Caco-2 (cell line): ENCODE results near the gene ATP8A1. TPM values are rescaled to one million over a fixed set of nuclear protein-coding genes. Genes with fewer than 3 reads are reported as not detected.

ENCODE experiments used
- BruUV-seq: library from RNA; stranded (reverse); fragments of 400-500 nt; replicated peaks from 2 replicates; lab custom pipeline; 2021; lab: Mats Ljungman, UMichigan
- CTCF ChIA-PET: fragments of 300-600 bp; sonication (Branson Sonifier 250); formaldehyde crosslinking; loops from one replicate; lab custom pipeline; 2022; ENCODE audit warnings: antibody characterized with exemption; lab: Charles Lee
- POLR2A ChIA-PET: fragments of 300-600 bp; sonication (Branson Sonifier 250); formaldehyde crosslinking; loops from one replicate; lab custom pipeline; 2022; ENCODE audit warnings: antibody characterized with exemption; lab: Charles Lee
- DNase-seq, 2 experiments: peaks; one replicate each; pipeline versions ENCODE4 v3.0.0 to v3.0.0-alpha.2; 2020 to 2022
- H3K27me3 ChIP-seq: replicated peaks from 2 replicates; pipeline ENCODE4 v1.6.0; 2011; ENCODE audit warnings: low read length; ENCODE audit not compliant: control insufficient read depth, insufficient read depth
- H3K36me3 ChIP-seq: 2 replicates; pipeline ENCODE4 v1.5.1; 2011; ENCODE audit warnings: low read length; ENCODE audit not compliant: control insufficient read depth, insufficient read depth
- H3K4me1 ChIP-seq: fragments of 250-450 bp; sonication (Bioruptor Pico); 2 replicates; pipeline ENCODE4 v1.5.1; 2020; ENCODE audit warnings: mild to moderate bottlenecking
- H3K4me3 ChIP-seq: 2 replicates; pipeline ENCODE4 v1.5.1; 2011; ENCODE audit warnings: low read depth, mild to moderate bottlenecking, control low read depth, low read length
- H3K9me3 ChIP-seq: fragments of 250-450 bp; sonication (Bioruptor Pico); 2 replicates; pipeline ENCODE4 v1.5.1; 2020; ENCODE audit warnings: mild to moderate bottlenecking, moderate library complexity
- H3K27ac Mint-ChIP-seq: one replicate; pipeline ENCODE4 v1.8.0; 2022; ENCODE audit warnings: mixed read lengths; ENCODE audit not compliant: unreplicated experiment
- H3K27me3 Mint-ChIP-seq: one replicate; pipeline ENCODE4 v1.8.0; 2022; ENCODE audit warnings: mixed read lengths; ENCODE audit not compliant: insufficient read depth, unreplicated experiment
- H3K36me3 Mint-ChIP-seq: one replicate; pipeline ENCODE4 v1.8.0; 2022; ENCODE audit warnings: mild to moderate bottlenecking, mixed read lengths; ENCODE audit not compliant: insufficient read depth, unreplicated experiment
- H3K4me1 Mint-ChIP-seq: one replicate; pipeline ENCODE4 v1.8.0; 2022; ENCODE audit warnings: low read depth, mixed read lengths; ENCODE audit not compliant: unreplicated experiment
- H3K4me3 Mint-ChIP-seq: one replicate; pipeline ENCODE4 v1.8.0; 2022; ENCODE audit warnings: mild to moderate bottlenecking, moderate library complexity, mixed read lengths; ENCODE audit not compliant: unreplicated experiment
- H3K9me3 Mint-ChIP-seq: one replicate; pipeline ENCODE4 v1.8.0; 2022; ENCODE audit warnings: mixed read lengths; ENCODE audit not compliant: unreplicated experiment
- intact Hi-C: fragments of 100-400 bp; cut with micrococcal nuclease; formaldehyde crosslinking; loops from one replicate; pipeline ENCODE4 v1.10.0; 2022; ENCODE audit not compliant: unreplicated experiment
- total RNA-seq: library from RNA; stranded (reverse); gene quantifications from 2 replicates; pipeline ENCODE4 v1.2.3, GENCODE V29; 2022
- TF ChIP-seq, protein P1 (sequence below), 2 experiments: fragments of 200-600 bp in 1 of 2; IDR thresholded peaks; 1 replicate in 1 of 2; 2 replicates in 1 of 2; pipeline versions ENCODE4 v1.5.1 to v1.8.0; 2011 to 2022; ENCODE audit warnings: antibody characterized with exemption in 1 of 2, control low read depth in 1 of 2, inconsistent platforms in 1 of 2, low read depth in 1 of 2, low read length in 1 of 2, mild to moderate bottlenecking in 1 of 2, moderate library complexity in 1 of 2; ENCODE audit not compliant: insufficient read depth in 1 of 2, severe bottlenecking in 1 of 2, unreplicated experiment in 1 of 2

The ATP8A1 gene
- total RNA-seq, 1 experiment from 2014 or later = 9.3 TPM

DNA sequence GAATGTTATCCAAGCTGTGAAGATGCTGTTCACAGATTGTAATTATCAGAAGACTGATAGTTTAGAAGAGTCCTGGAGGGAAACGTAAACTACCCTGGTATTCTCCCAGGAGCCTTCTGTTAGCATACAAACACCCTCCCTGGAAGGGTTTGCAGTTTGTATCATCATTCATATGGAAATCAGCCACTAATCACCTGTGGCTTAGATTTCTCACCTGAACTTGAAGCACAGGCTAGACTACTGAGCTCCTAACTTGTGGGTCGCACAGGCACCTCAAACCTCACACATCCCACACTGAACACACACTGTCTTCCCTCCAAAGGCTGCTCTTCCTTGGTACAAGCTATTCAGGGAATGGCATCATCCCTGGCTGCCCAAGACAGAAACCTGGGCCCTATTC lies 228.9 kb downstream of the ATP8A1 start:
- H3K27ac Mint-ChIP-seq = no peak overlapping the region
- H3K27me3 Mint-ChIP-seq = no peaks in the 10 kb centered on the region
- intact Hi-C loops = no loop called here
- BruUV-seq = no TSS peak
- TF ChIP-seq, protein P1, sequence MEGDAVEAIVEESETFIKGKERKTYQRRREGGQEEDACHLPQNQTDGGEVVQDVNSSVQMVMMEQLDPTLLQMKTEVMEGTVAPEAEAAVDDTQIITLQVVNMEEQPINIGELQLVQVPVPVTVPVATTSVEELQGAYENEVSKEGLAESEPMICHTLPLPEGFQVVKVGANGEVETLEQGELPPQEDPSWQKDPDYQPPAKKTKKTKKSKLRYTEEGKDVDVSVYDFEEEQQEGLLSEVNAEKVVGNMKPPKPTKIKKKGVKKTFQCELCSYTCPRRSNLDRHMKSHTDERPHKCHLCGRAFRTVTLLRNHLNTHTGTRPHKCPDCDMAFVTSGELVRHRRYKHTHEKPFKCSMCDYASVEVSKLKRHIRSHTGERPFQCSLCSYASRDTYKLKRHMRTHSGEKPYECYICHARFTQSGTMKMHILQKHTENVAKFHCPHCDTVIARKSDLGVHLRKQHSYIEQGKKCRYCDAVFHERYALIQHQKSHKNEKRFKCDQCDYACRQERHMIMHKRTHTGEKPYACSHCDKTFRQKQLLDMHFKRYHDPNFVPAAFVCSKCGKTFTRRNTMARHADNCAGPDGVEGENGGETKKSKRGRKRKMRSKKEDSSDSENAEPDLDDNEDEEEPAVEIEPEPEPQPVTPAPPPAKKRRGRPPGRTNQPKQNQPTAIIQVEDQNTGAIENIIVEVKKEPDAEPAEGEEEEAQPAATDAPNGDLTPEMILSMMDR (IDR thresholded peaks at IDR 0.05; ENCODE audit: insufficient read depth in 1 of 2, low read depth in 1 of 2, low read length in 1 of 2, severe bottlenecking in 1 of 2, unreplicated experiment in 1 of 2) = no peak
- no peaks in the 10 kb centered on the region for H3K9me3 Mint-ChIP-seq
- Histone ChIP-seq H3K4me1 (no peaks in the 10 kb centered on the region), H3K36me3 (no peaks in the 10 kb centered on the region), H3K9me3 (no peaks in the 10 kb centered on the region), H3K27me3 (no peaks in the 10 kb centered on the region), H3K4me3 (no peak overlapping the region)
- no peaks in the 10 kb centered on the region for H3K4me1 Mint-ChIP-seq
- H3K36me3 Mint-ChIP-seq = no peaks in the 10 kb centered on the region
- ChIA-PET POLR2A (no interaction called here), CTCF (no interaction called here)
- no peak for DNase-seq
- no peak overlapping the region for H3K4me3 Mint-ChIP-seq

DNA sequence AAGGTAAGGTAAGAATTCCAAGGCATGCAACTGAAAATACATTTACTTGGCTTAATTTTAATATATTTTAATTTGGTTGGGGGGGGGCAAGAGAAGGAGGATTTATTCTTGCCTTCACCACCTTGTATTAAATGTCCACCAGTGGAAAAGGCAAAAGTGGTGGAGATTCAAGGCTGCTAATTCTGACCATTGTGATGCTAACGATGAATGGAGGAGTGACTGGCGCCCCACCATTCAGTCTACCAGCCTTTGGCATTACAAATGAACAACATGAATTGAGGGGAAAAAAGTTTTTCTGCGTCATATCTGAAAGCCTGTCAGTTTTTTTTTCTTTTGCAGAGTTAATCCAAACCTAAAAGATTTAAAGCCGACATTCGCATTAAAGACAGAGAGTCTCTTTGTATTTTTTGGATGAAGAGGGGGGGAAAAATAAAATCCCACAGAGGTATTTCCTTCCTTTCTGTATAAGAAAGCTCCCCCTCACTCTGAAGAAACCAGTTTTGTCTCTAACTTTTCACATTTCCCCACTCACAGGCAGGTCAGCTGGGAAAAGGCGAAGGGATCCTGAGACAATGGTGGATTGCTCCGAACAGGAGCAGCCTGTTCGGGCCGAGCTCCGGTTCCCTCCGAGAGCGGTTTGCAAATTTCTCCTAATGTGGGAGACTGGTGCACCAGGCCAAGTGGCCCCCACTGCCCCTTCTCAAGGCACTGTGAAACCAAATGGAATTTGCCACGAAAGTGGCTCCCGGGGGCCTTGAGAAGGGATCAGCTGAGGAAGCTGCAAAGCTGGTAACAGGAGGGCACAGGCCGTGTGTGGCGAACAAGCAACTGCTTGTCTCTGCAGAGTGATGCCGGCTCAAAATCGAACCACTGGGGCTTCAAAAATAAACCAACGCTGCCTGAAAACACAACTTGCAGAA lies 231.5 kb downstream of the ATP8A1 start:
- Histone ChIP-seq H3K4me3 (no peak overlapping the region), H3K4me1 (no peaks in the 10 kb centered on the region), H3K27me3 (no peaks in the 10 kb centered on the region), H3K36me3 (no peaks in the 10 kb centered on the region), H3K9me3 (no peaks in the 10 kb centered on the region)
- Mint-ChIP-seq H3K27ac (no peak overlapping the region), H3K27me3 (no peaks in the 10 kb centered on the region), H3K4me3 (no peak overlapping the region), H3K36me3 (peaks cover 6% of the 10 kb centered on the region), H3K4me1 (no peaks in the 10 kb centered on the region), H3K9me3 (no peaks in the 10 kb centered on the region)
- TF ChIP-seq, protein P1 (IDR thresholded peaks at IDR 0.05; ENCODE audit: insufficient read depth in 1 of 2, low read depth in 1 of 2, low read length in 1 of 2, severe bottlenecking in 1 of 2, unreplicated experiment in 1 of 2) = no peak
- ChIA-PET CTCF (no interaction called here), POLR2A (no interaction called here)
- no TSS peak for BruUV-seq
- intact Hi-C loops = no loop called here
- no peak for DNase-seq

DNA sequence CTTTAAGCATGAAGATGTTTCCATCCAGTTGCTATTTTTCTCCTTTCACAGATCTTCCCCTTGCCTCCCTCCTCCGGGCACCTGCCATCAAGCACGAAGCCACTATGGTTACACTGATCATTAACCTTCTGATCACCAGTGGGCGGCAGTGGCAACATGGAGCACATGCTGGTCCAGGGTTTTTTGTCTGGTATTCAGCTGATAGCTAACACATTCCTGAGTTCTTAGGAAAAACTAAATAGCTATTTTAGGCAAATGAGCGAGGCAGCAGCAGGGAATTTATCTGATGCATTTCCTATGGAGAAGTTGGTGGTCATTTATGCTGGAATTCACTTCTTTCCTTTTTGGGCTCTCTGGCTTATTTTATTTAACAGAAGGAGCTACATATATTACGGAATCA lies 236.8 kb downstream of the ATP8A1 start:
- TF ChIP-seq, protein P1 (IDR thresholded peaks at IDR 0.05; ENCODE audit: insufficient read depth in 1 of 2, low read depth in 1 of 2, low read length in 1 of 2, severe bottlenecking in 1 of 2, unreplicated experiment in 1 of 2) = no peak
- H3K4me1 ChIP-seq = no peaks in the 10 kb centered on the region
- BruUV-seq = no TSS peak
- Mint-ChIP-seq H3K4me1 (no peaks in the 10 kb centered on the region), H3K9me3 (no peaks in the 10 kb centered on the region), H3K27ac (no peak overlapping the region), H3K4me3 (no peak overlapping the region), H3K36me3 (peaks cover 6% of the 10 kb centered on the region), H3K27me3 (no peaks in the 10 kb centered on the region)
- intact Hi-C loops = no loop called here
- CTCF ChIA-PET = no interaction called here
- no peaks in the 10 kb centered on the region for H3K9me3 ChIP-seq
- POLR2A ChIA-PET = no interaction called here
- H3K27me3 ChIP-seq = no peaks in the 10 kb centered on the region
- no peak for DNase-seq
- H3K36me3 ChIP-seq = no peaks in the 10 kb centered on the region
- no peak overlapping the region for H3K4me3 ChIP-seq
